ENCODE measurements around the gene IRAK1. TPM values are rescaled to one million over a fixed set of nuclear protein-coding genes. Genes with fewer than 3 reads are reported as not detected.

The IRAK1 gene
- total and polyA plus RNA-seq, 9 of the 15 experiments (the other 6 are each of a cell fraction or from before 2014, with no cell fraction given): 11.6 to 261 (median 91.6) TPM

GRCh38 chrX:154040863-154041262, 21.2 kb upstream of the IRAK1 start (continued):
- TF ChIP-seq MTA3 (IDR thresholded peaks at IDR 0.05; ENCODE audit: borderline replicate concordance) (no peak), ZNF785 (CRISPR knock-in tag; IDR thresholded peaks at IDR 0.05) (no peak), TAL1 (IDR thresholded peaks at IDR 0.05) (no peak), FOXP1 (CRISPR knock-in tag; IDR thresholded peaks at IDR 0.05) (no peak), PCBP2 (IDR thresholded peaks at IDR 0.05; ENCODE audit: low read depth, low read length, poor library complexity, severe bottlenecking) (no peak), IFI16 (CRISPR knock-in tag; IDR thresholded peaks at IDR 0.05) (no peak), EHMT2 (IDR thresholded peaks at IDR 0.05) (no peak), ZNF408 (CRISPR knock-in tag; IDR thresholded peaks at IDR 0.05; ENCODE audit: low read depth) (no peak)

DNA sequence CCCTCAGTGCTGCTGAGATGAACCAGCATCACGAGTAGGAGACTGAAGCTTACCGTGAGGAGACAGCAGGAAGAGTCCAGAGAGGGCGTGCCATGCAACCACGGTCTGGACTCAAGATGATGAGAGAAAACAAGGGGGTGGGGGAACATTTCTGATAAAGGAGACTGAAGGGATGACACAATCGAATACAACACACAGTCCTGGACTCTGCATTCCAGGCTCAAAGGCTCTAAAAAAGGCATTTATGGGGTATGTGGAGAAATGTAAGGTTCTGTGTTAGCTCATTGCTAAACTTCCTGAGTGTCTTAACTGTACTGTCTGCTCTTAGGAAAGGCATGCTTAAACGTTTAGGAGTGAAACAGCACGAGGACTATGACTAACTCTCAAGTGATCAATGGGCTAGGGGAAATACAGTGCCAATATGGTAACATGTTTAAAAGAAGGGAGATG, 20.6 kb upstream of the IRAK1 start:
- no peak overlapping the region for H3K4me3 ChIP-seq
- WGBS (ENCODE audit: insufficient coverage, low coverage, missing lambda C conversion rate): 34% methylated on average over 7 of the region's 7 CpGs
- peaks cover 80% of the 10 kb centered on the region for H3K79me2 ChIP-seq (ENCODE audit: control insufficient read depth, insufficient read depth, low read length)
- peaks cover 52% of the 10 kb centered on the region for H3K36me3 ChIP-seq (ENCODE audit: control insufficient read depth, insufficient read depth, low read length)
- intact Hi-C loops (cut with micrococcal nuclease) (no loop called here), in situ Hi-C loops (cut with MboI) (no loop called here)
- BruUV-seq (replicated peaks): no TSS peak
- peak; percentile 67 for ATAC-seq
- H3K9me3 ChIP-seq (replicated peaks; ENCODE audit: control insufficient read depth, insufficient read depth, low read depth, low read length): no peaks in the 10 kb centered on the region
- H3K9ac ChIP-seq (ENCODE audit: insufficient read depth in 1 of 2, low read depth in 2 of 2, low read length in 2 of 2): no peak overlapping the region; a peak in 1 of 4 replicates
- H3K4me1 ChIP-seq (replicated peaks in 1 of 2; ENCODE audit: control insufficient read depth in 2 of 2, insufficient read depth in 2 of 2, low read length in 2 of 2): no peaks in the 10 kb centered on the region; a peak in 2 of 5 replicates
- no peak overlapping the region for H3K4me2 ChIP-seq (ENCODE audit: insufficient read depth, low read length)
- POLR2A ChIA-PET: interaction anchor here (1.0 kb wide), 1 partner anchor 20 kb away, joined by 3 read pairs; no protein-coding TSS in a partner anchor
- H4K20me1 ChIP-seq (replicated peaks; ENCODE audit: control insufficient read depth, insufficient read depth, low read length): no peaks in the 10 kb centered on the region
- H3K27me3 ChIP-seq (ENCODE audit: control insufficient read depth in 2 of 2, insufficient read depth in 2 of 2, low read length in 2 of 2): no peaks in the 10 kb centered on the region
- no peaks in the 10 kb centered on the region for H3K9me1 ChIP-seq (ENCODE audit: control insufficient read depth, insufficient read depth, low read length)
- DNase-seq (ENCODE audit: extremely low read depth in 1 of 4, low spot score in 3 of 4): no peak
- CTCF ChIA-PET (ENCODE audit: low intra/inter-chr PET ratio): no interaction called here
- no peak overlapping the region for H3K27ac ChIP-seq (ENCODE audit: extremely low read depth, low read depth, low read length)
- FAIRE-seq: no peak
- no peak overlapping the region for H2AFZ ChIP-seq (ENCODE audit: low read depth, low read length)
- no peak for TF ChIP-seq ZNF133 (CRISPR knock-in tag; IDR thresholded peaks at IDR 0.05)
- no peak for TF ChIP-seq CHD4 (IDR thresholded peaks at IDR 0.05; ENCODE audit: insufficient read depth, insufficient replicate concordance, low read depth, low read length, poor library complexity, severe bottlenecking)
- no peak for TF ChIP-seq MED1 (CRISPR knock-in tag; IDR thresholded peaks at IDR 0.05; ENCODE audit: borderline replicate concordance)
- no peak for TF ChIP-seq ZNF398 (CRISPR knock-in tag; IDR thresholded peaks at IDR 0.05)
- TF ChIP-seq ZFP30 (CRISPR knock-in tag; IDR thresholded peaks at IDR 0.05; ENCODE audit: borderline replicate concordance): no peak
- no peak for TF ChIP-seq ZNF780A (CRISPR knock-in tag; IDR thresholded peaks at IDR 0.05)
- no peak for TF ChIP-seq HNRNPL (IDR thresholded peaks at IDR 0.05; ENCODE audit: low read depth, low read length)
- no peak for TF ChIP-seq TCFL5 (CRISPR knock-in tag; conservative IDR thresholded peaks at IDR 0.05)
- TF ChIP-seq, protein P1, sequence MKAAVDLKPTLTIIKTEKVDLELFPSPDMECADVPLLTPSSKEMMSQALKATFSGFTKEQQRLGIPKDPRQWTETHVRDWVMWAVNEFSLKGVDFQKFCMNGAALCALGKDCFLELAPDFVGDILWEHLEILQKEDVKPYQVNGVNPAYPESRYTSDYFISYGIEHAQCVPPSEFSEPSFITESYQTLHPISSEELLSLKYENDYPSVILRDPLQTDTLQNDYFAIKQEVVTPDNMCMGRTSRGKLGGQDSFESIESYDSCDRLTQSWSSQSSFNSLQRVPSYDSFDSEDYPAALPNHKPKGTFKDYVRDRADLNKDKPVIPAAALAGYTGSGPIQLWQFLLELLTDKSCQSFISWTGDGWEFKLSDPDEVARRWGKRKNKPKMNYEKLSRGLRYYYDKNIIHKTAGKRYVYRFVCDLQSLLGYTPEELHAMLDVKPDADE (conservative IDR thresholded peaks at IDR 0.05; ENCODE audit: control insufficient read depth, low read depth, low read length): no peak
- no peak for TF ChIP-seq ZNF354B (CRISPR knock-in tag; IDR thresholded peaks at IDR 0.05)
- no peak for TF ChIP-seq ZC3H4 (CRISPR knock-in tag; IDR thresholded peaks at IDR 0.05; ENCODE audit: borderline replicate concordance)
- no peak for TF ChIP-seq SMARCC2 (IDR thresholded peaks at IDR 0.05; ENCODE audit: low read depth)
